T-cell (primary cell): ENCODE data around the gene ATP12A. TPM values are rescaled to one million over a fixed set of nuclear protein-coding genes. Genes with fewer than 3 reads are reported as not detected.

ENCODE experiments used
- ATAC-seq, 4 experiments: fragments of 200-7000 bp in 3 of 4; fragments of 150-1000 bp in 1 of 4; cut with Tn5 transposase; replicated peaks in 1 of 4; 1 replicate in 3 of 4; 2 replicates in 1 of 4; pipeline ENCODE4 v1.10.0; 2021; ENCODE audit warnings: moderate library complexity in 3 of 4, mild to moderate bottlenecking in 2 of 4, moderate number of reproducible peaks in 1 of 4
- CTCF ChIA-PET, 2 donors: fragments of 300-600 bp; sonication (Branson Sonifier 250); formaldehyde crosslinking; loops; one replicate each; lab custom pipeline; 2022; ENCODE audit warnings: antibody characterized with exemption in 2 of 2; lab: Charles Lee
- POLR2A ChIA-PET, 2 donors: fragments of 300-600 bp; sonication (Branson Sonifier 250); formaldehyde crosslinking; loops; one replicate each; lab custom pipeline; 2022; ENCODE audit warnings: antibody characterized with exemption in 2 of 2; lab: Charles Lee
- DNase-seq, 35 experiments: peaks; one replicate each; pipeline versions ENCODE4 v3.0.0 to v3.0.0-alpha.2; 2013 to 2023
- H3K27ac ChIP-seq: one replicate; pipeline ENCODE4 v1.5.1; 2013; ENCODE audit warnings: low read length
- H3K27me3 ChIP-seq, 2 experiments: replicated peaks in 1 of 2; 1 replicate in 1 of 2; 2 replicates in 1 of 2; pipeline versions ENCODE4 v1.6.1 to v1.7.0; 2013; ENCODE audit warnings: low read length in 1 of 2, mixed read lengths in 1 of 2; ENCODE audit not compliant: control insufficient read depth in 2 of 2, insufficient read depth in 2 of 2; ENCODE audit errors: extremely low read depth in 1 of 2
- H3K36me3 ChIP-seq, 2 donors: 1 replicate in 1 of 2; 2 replicates in 1 of 2; pipeline versions ENCODE4 v1.6.1 to v1.7.0; 2013; ENCODE audit warnings: low read length in 1 of 2; ENCODE audit not compliant: control insufficient read depth in 2 of 2, insufficient read depth in 1 of 2; ENCODE audit errors: extremely low read depth in 1 of 2
- H3K4me1 ChIP-seq, 2 experiments: 1 replicate in 1 of 2; 2 replicates in 1 of 2; pipeline versions ENCODE4 v1.6.1 to v1.7.0; 2013; ENCODE audit warnings: low read length in 2 of 2, mixed read lengths in 1 of 2; ENCODE audit not compliant: insufficient read depth in 2 of 2, control insufficient read depth in 1 of 2; ENCODE audit errors: extremely low read depth in 1 of 2
- H3K4me3 ChIP-seq, 2 donors: 1 replicate in 1 of 2; 2 replicates in 1 of 2; pipeline versions ENCODE4 v1.5.1 to v1.7.0; 2013; ENCODE audit warnings: mild to moderate bottlenecking in 2 of 2, low read length in 1 of 2, moderate library complexity in 1 of 2; ENCODE audit not compliant: control insufficient read depth in 1 of 2; ENCODE audit errors: extremely low read depth in 1 of 2
- H3K9me3 ChIP-seq: 2 replicates; pipeline ENCODE4 v1.7.0; 2013
- H3K27ac Mint-ChIP-seq, 2 donors: one replicate each; pipeline ENCODE4 v1.8.0; 2020 to 2021; ENCODE audit warnings: mild to moderate bottlenecking in 2 of 2, mixed read lengths in 2 of 2
- H3K27me3 Mint-ChIP-seq, 2 donors: one replicate each; pipeline ENCODE4 v1.8.0; 2021 to 2022; ENCODE audit warnings: mixed read lengths in 2 of 2
- H3K36me3 Mint-ChIP-seq: one replicate; pipeline ENCODE4 v1.8.0; 2021; ENCODE audit warnings: mixed read lengths
- H3K4me1 Mint-ChIP-seq, 3 donors: one replicate each; pipeline ENCODE4 v1.8.0; 2020 to 2022; ENCODE audit warnings: mixed read lengths in 3 of 3, mild to moderate bottlenecking in 1 of 3
- H3K4me3 Mint-ChIP-seq, 3 donors: one replicate each; pipeline ENCODE4 v1.8.0; 2020 to 2022; ENCODE audit warnings: mild to moderate bottlenecking in 3 of 3, mixed read lengths in 3 of 3, moderate library complexity in 3 of 3
- H3K9me3 Mint-ChIP-seq, 3 donors: one replicate each; pipeline ENCODE4 v1.8.0; 2020 to 2022; ENCODE audit warnings: mixed read lengths in 3 of 3
- WGBS: methylation state at CpG from one replicate; pipeline ENCODE4 v1.1.5; 2013; ENCODE audit warnings: missing lambda C conversion rate; ENCODE audit not compliant: insufficient coverage; 5-methylcytosine and 5-hydroxymethylcytosine counted together
- total RNA-seq, 35 experiments: library from RNA in 6 of 35; stranded (reverse) in 6 of 35; fragments of 120-200 nt in 1 of 35; gene quantifications; one replicate each; pipeline versions ENCODE4 v1.2.1 to v1.2.4 and lab custom pipeline; 2013 to 2026

Gene ATP12A
- total RNA-seq, 5 donors from 2014 or later (not counting 1 experiment from before 2014, with no cell fraction given): not detected

- no peak overlapping the region for H3K27ac ChIP-seq
- Mint-ChIP-seq H3K27ac (no peak overlapping the region), H3K27me3 (peaks cover 4 to 7% of the 10 kb centered on the region in 2 donors), H3K9me3 (no peaks in the 10 kb centered on the region), H3K4me1 (peaks cover 8 to 14% (median 9%) of the 10 kb centered on the region in 3 donors), H3K4me3 (no peak overlapping the region), H3K36me3 (no peaks in the 10 kb centered on the region)
- peaks cover 0 to 11% of the 10 kb centered on the region in 2 experiments for H3K4me1 ChIP-seq
- POLR2A ChIA-PET: no interaction called here
- WGBS: 87% methylated on average over 5 of the region's 5 CpGs
- no peak for ATAC-seq
- peaks cover 0 to 14% of the 10 kb centered on the region in 2 experiments for H3K27me3 ChIP-seq
- no peak for DNase-seq
- no peaks in the 10 kb centered on the region for H3K36me3 ChIP-seq
- H3K9me3 ChIP-seq: no peaks in the 10 kb centered on the region
- CTCF ChIA-PET: interaction anchor here (0.6 to 0.7 kb wide), 2 partner anchors 60 to 1327 kb away, joined by 5 to 8 read pairs; no protein-coding TSS in a partner anchor
- H3K4me3 ChIP-seq: no peak overlapping the region
Measured at GRCh38 chr13:24668955-24669582, 11.1 kb upstream of the ATP12A start.

- 84% methylated on average over 7 of the region's 7 CpGs for WGBS
- no peaks in the 10 kb centered on the region for H3K9me3 ChIP-seq
- H3K36me3 ChIP-seq: no peaks in the 10 kb centered on the region
- POLR2A ChIA-PET: interaction anchor here in 1 of 2 donors (0.5 kb wide), 1 partner anchor 48 kb away, joined by 9 read pairs; no protein-coding TSS in a partner anchor
- H3K4me3 ChIP-seq: no peak overlapping the region
- peaks cover 5 to 12% of the 10 kb centered on the region in 2 donors for H3K27me3 Mint-ChIP-seq
- peaks cover 8 to 14% (median 9%) of the 10 kb centered on the region in 3 donors for H3K4me1 Mint-ChIP-seq
- DNase-seq: no peak
- no peak overlapping the region for H3K27ac Mint-ChIP-seq
- no peaks in the 10 kb centered on the region for H3K9me3 Mint-ChIP-seq
- peaks cover 0 to 11% of the 10 kb centered on the region in 2 experiments for H3K4me1 ChIP-seq
- no peak overlapping the region for H3K4me3 Mint-ChIP-seq
- ATAC-seq: no peak
- CTCF ChIA-PET: interaction anchor here (0.7 to 1.4 kb wide), 4 partner anchors 57 to 107 kb away, joined by 3 to 7 read pairs (median 4); no protein-coding TSS in a partner anchor
- H3K36me3 Mint-ChIP-seq: no peaks in the 10 kb centered on the region
- peaks cover 0 to 21% of the 10 kb centered on the region in 2 experiments for H3K27me3 ChIP-seq
- H3K27ac ChIP-seq: no peak overlapping the region
Measured at GRCh38 chr13:24670174-24670573, 10.0 kb upstream of the ATP12A start.

DNA sequence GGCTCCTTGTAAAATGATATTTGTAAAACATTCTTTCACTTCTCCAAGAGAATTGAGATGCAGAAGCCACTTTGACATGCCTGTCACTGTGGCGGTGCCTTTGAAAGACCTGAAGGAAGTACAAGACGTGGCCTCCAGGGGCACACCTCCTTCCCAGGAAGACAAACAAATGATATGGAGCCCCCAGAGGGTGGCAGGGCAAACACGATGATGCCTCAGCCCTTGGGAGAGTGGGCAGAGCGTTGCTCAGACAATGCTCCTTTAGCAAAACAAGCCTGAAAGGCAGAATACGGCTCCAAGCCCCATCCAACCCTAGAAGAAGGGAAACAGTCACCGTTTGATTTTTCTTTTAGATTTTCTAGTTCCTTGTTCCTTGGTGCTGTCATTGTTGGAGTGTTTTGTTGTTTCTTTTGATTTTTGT is 9.2 kb upstream of the ATP12A start:
- peak overlapping the region in 1 of 3 donors; percentile 33 for H3K4me3 Mint-ChIP-seq
- H3K9me3 Mint-ChIP-seq: no peaks in the 10 kb centered on the region
- peak; percentile 33 to 85 (median 42) for ATAC-seq
- no peaks in the 10 kb centered on the region for H3K36me3 Mint-ChIP-seq
- ChIA-PET CTCF (interaction anchor here in 1 of 2 donors (0.7 to 1.4 kb wide), 2 partner anchors 65 to 108 kb away, joined by 3 to 7 read pairs; no protein-coding TSS in a partner anchor), POLR2A (no interaction called here)
- peaks cover 8 to 13% of the 10 kb centered on the region in 2 donors for H3K27me3 Mint-ChIP-seq
- peaks cover 0 to 11% of the 10 kb centered on the region in 2 experiments for H3K4me1 ChIP-seq
- H3K4me1 Mint-ChIP-seq: peaks cover 8 to 14% (median 9%) of the 10 kb centered on the region in 3 donors
- peaks cover 0 to 24% of the 10 kb centered on the region in 2 experiments for H3K27me3 ChIP-seq
- H3K36me3 ChIP-seq: no peaks in the 10 kb centered on the region
- no peak overlapping the region for H3K27ac Mint-ChIP-seq
- peak in 8 of 35 experiments; percentile 5 to 51 (median 16) for DNase-seq
- no peak overlapping the region for H3K4me3 ChIP-seq
- H3K9me3 ChIP-seq: no peaks in the 10 kb centered on the region
- H3K27ac ChIP-seq: no peak overlapping the region
- no CpG with 5 or more reads among the region's 6 CpGs for WGBS

DNA sequence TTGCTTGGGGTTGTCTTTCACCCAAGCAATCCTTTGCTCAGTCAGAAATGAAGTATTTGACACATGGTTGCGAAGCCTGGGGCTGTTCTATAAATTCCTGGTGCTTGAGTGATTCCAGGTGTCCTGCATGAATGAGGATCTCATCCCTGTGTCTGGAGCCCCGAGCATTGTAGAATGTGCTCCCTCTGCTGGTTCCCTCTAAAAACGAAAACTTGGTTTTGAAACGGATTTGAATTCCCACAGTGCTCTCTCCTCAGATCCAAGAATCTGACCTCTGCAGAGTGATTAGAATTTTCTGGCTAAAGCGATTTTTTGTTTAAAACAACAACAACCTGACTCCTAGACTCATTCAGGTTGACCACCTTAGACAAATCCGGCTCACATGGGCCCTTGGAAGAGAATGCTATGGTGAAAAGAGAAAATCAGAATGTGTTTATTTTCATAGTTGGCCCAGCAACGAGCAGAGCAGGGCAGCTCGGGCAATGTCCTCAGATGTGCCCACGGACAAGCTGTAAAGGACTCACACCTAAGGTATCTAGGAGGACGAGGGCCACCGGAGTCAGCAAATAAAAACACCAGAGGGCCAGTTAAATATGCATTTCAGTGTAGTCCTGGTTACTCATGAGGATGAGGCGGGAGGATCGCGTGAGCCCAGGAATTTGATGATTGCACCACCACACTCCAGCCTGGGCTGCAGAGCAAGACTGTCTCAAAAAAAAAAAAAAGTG is 8.7 kb upstream of the ATP12A start:
- ATAC-seq (peak in 2 of 4 experiments; percentile 43 to 52), DNase-seq (peak in 1 of 35 experiments; percentile 52)
- H3K4me1 ChIP-seq: peaks cover 0 to 11% of the 10 kb centered on the region in 2 experiments
- no peaks in the 10 kb centered on the region for H3K9me3 ChIP-seq
- ChIA-PET POLR2A (no interaction called here), CTCF (interaction anchor here (0.6 to 3.5 kb wide), 6 partner anchors 11 to 344 kb away, joined by 3 to 15 read pairs (median 8); no protein-coding TSS in a partner anchor)
- H3K4me3 ChIP-seq: no peak overlapping the region
- no peak overlapping the region for H3K27ac Mint-ChIP-seq
- no peak overlapping the region for H3K27ac ChIP-seq
- no peaks in the 10 kb centered on the region for H3K36me3 ChIP-seq
- H3K4me1 Mint-ChIP-seq: peaks cover 8 to 14% (median 9%) of the 10 kb centered on the region in 3 donors
- H3K4me3 Mint-ChIP-seq: peak overlapping the region in 1 of 3 donors; percentile 33
- WGBS: 45% methylated on average over 6 of the region's 14 CpGs
- peaks cover 0 to 28% of the 10 kb centered on the region in 2 experiments for H3K27me3 ChIP-seq
- no peaks in the 10 kb centered on the region for H3K36me3 Mint-ChIP-seq
- H3K9me3 Mint-ChIP-seq: no peaks in the 10 kb centered on the region
- H3K27me3 Mint-ChIP-seq: peaks cover 8 to 19% of the 10 kb centered on the region in 2 donors

DNA sequence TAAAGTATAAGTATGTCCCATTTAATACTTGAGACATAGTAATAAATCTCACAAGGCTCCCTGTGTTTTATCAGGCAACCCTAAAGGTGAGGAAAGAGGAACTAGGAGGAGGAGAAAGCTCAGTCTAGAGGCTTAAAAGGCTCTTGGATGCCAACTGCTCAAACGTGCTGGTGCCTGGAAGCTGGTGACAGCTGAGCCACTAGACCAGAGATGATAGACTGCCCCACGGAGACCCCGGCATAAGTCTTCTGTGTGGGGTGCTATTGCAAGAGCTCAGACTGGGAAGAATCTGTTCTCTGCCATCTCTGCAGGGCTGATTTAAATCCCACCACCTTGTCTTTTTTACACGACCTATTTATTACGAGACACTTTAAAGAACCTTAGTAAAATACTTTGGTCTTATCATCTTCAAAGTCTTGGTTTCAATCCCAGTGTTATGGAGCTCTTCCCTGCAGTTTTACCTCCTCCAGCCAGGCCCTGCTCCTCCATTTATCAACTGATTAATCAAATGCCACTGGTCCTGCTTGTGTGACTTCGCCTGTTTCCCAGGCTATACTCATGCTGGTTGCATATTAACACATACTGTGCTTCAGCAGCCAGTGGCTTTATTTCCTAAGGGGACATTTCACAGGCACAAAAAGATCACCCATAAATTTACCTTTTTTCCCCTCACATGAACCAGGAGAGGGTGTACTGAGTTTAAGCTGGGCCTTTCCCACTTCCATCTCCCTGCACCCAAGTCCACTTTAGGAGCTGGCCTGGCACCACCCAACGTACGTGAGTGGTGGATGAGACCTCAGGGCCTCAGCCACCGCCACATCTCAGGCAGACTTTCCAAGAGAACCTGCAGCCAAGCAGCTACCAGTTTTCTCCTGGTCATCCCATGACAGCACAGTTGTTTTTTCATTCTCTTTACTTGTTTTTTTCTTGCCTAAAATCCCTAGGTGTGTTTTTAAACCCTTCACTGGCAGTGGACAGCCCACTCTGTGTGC is 7.8 kb upstream of the ATP12A start:
- Histone ChIP-seq H3K4me1 (peaks cover 0 to 11% of the 10 kb centered on the region in 2 experiments), H3K27ac (no peak overlapping the region), H3K4me3 (no peak overlapping the region), H3K9me3 (no peaks in the 10 kb centered on the region), H3K27me3 (peaks cover 0 to 35% of the 10 kb centered on the region in 2 experiments), H3K36me3 (no peaks in the 10 kb centered on the region)
- Mint-ChIP-seq H3K4me1 (peaks cover 8 to 14% (median 9%) of the 10 kb centered on the region in 3 donors), H3K36me3 (no peaks in the 10 kb centered on the region), H3K27ac (no peak overlapping the region), H3K4me3 (no peak overlapping the region), H3K27me3 (peaks cover 12 to 27% of the 10 kb centered on the region in 2 donors), H3K9me3 (no peaks in the 10 kb centered on the region)
- CTCF ChIA-PET: interaction anchor here (0.6 to 3.5 kb wide), 8 partner anchors 10 to 345 kb away, joined by 3 to 15 read pairs (median 6); no protein-coding TSS in a partner anchor
- ATAC-seq (no peak), DNase-seq (no peak)
- 95% methylated on average over 6 of the region's 9 CpGs for WGBS
- POLR2A ChIA-PET: interaction anchor here (0.6 to 0.7 kb wide), 2 partner anchors 244 to 1074 kb away, joined by 3 read pairs; no protein-coding TSS in a partner anchor
